Coronary artery (tissue), 2 donors: ENCODE data around the gene IGFBP7.
A peak's percentile ranks its signal among the peaks of the same experiment; 100 is the strongest.

Experiments
- DNase-seq: peaks from one replicate; pipeline ENCODE4 v3.0.0-alpha.2; 2017; ENCODE audit warnings: low spot score
- H3K27ac ChIP-seq, 2 donors: fragments of 200-600 bp; sonication (generic); one replicate each; pipeline ENCODE4 v1.5.1; 2016 to 2019
- H3K4me3 ChIP-seq: fragments of 200-600 bp; sonication (generic); 2 replicates; pipeline ENCODE4 v1.5.1; 2016; ENCODE audit warnings: mild to moderate bottlenecking, moderate library complexity
- TF ChIP-seq, protein P1 (sequence below): fragments of 200-600 bp; sonication (generic); IDR thresholded peaks from one replicate; pipeline ENCODE4 v1.5.1; 2019; ENCODE audit warnings: antibody characterized with exemption

IGFBP7 gene

DNA sequence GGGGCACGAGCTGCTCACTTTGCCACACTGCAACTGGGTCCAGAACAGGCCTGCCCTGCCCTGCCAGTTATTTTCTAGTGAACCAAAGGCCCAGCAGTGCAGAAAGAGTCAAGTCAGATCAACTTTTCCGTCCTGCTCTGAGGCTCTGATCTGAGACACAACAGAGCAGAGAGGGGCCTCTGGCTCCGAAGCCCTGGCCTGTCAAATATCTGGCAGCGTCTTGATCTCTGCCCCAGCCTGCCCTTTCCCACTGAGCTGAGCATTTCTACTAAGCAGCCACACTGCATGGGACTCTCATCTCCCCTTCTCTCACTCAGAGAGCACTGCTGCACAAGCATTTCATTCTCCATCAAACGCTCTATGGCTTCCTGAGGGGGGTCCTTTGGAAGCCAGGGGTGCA is 11.8 kb downstream of the IGFBP7 start:
- DNase-seq, result no peak
- peak overlapping the region; percentile 45 for H3K4me3 ChIP-seq
- H3K27ac ChIP-seq, result peak overlapping the region; percentile 86 to 98
- TF ChIP-seq, protein P1, sequence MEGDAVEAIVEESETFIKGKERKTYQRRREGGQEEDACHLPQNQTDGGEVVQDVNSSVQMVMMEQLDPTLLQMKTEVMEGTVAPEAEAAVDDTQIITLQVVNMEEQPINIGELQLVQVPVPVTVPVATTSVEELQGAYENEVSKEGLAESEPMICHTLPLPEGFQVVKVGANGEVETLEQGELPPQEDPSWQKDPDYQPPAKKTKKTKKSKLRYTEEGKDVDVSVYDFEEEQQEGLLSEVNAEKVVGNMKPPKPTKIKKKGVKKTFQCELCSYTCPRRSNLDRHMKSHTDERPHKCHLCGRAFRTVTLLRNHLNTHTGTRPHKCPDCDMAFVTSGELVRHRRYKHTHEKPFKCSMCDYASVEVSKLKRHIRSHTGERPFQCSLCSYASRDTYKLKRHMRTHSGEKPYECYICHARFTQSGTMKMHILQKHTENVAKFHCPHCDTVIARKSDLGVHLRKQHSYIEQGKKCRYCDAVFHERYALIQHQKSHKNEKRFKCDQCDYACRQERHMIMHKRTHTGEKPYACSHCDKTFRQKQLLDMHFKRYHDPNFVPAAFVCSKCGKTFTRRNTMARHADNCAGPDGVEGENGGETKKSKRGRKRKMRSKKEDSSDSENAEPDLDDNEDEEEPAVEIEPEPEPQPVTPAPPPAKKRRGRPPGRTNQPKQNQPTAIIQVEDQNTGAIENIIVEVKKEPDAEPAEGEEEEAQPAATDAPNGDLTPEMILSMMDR, result no peak

DNA sequence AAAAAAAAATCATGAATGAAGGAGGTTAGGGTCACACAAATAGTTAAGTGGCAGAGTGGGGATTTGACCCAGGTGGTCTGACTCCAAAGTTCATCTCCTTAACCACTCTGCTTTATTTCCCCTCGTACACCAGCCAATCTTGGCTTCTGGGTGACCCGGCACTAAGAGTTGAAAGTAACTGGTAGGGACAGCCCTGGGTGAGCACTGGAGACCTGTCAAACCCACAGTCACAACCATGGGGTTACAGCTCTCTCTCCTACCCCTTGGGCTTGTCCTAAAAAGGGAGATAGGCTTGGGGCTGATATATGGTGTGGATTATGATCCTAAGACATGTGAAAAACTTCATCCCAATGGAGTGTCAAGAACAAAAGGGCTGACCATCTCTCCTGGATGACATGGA is 12.5 kb downstream of the IGFBP7 start:
- DNase-seq, result no peak
- peak overlapping the region; percentile 15 for H3K4me3 ChIP-seq
- H3K27ac ChIP-seq, result peak overlapping the region; percentile 86 to 98
- TF ChIP-seq, protein P1, result no peak

DNA sequence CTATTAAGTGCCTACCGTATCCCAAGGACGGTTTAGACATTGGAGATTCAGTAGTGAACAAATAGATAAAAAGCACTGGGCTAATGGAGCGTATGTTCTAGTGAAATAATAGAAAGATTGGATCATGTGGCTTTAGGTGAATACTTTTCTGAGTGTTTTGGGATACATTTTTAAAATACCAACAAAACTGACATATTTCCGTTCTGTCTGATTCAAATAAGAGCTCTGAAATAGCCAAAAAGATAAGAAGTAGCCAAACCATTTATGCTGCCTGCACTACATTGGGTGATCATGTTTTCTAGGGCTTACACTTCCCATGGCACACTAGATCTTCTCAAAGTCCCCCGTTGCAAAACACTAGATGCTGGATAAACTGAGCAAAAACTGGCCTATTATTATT is 14.2 kb downstream of the IGFBP7 start:
- Histone ChIP-seq H3K27ac (peak overlapping the region; percentile 86 to 98), H3K4me3 (peak overlapping the region; percentile 41)
- TF ChIP-seq, protein P1, result no peak
- DNase-seq, result no peak

DNA sequence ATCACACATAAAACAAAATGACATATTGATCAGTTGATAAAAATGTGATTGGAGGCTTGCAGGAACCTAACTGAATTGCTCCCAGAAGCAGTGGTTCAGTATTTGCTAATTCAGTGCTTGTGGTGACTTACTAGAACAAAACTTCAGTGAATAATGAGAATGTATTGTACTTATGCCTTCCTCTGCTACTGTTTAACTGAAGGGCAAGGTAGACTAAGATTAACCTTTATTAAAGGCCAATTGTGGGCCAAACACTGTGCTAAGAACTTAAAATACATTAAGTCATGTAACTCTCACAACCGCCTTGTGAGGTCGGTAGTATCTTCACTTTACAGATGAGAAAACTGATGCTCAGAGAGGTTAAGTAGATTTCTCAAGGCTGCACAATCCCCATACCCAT is 14.9 kb downstream of the IGFBP7 start:
- no peak for DNase-seq
- Histone ChIP-seq H3K27ac (peak overlapping the region; percentile 86 to 98), H3K4me3 (peak overlapping the region; percentile 41)
- TF ChIP-seq, protein P1, result no peak

DNA sequence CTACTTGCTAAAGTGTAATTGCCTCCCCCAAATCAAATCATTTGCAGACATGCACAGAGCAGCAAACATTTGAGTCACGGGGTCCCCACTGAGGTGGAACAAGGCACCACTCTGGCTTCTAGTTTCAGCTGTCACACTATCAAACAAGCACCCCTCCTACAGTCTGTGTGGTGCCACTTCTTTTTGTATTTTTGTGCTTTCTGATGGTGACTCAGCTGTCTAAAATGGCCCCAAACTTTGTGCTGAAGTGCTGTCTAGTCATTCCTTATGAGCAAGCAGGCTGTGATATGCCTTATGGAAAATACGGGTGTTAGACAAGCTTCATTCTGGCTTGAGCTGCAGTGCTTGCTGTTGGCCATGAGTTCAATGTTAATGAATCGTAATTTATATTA is 15.4 kb downstream of the IGFBP7 start:
- Histone ChIP-seq H3K4me3 (peak overlapping the region; percentile 41), H3K27ac (peak overlapping the region; percentile 86 to 98)
- DNase-seq, result no peak
- TF ChIP-seq, protein P1, result no peak

GRCh38 chr4:57093845-57094831 is 16.0 kb downstream of the IGFBP7 start:
- DNase-seq, result no peak
- TF ChIP-seq, protein P1, result no peak
- Histone ChIP-seq H3K27ac (peak overlapping the region; percentile 86 to 98), H3K4me3 (peak overlapping the region; percentile 41)

DNA sequence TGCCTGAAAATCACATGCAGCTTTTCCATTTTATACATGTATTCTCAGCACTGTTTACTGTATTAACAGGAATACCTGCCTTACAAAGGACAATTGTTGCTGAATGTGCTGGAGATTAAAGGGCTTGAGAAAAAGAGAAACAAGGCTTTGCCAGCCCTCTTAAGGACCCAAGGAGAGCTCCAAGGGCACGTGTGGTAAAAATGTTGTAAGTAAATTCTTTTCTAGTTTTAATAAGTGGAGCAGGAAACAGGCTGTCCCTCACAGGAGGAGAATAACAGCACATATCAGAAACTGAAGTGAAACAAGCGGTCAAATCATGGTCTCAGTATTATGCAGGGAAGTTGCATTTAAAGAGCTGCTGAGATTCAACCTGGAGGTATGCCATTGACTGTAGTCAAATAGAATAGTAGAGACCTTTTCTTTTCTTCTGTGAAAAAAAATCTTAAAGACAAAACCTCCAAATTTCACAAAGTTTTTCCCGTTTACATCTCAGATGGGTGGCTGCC is 18.5 kb downstream of the IGFBP7 start:
- DNase-seq, result no peak
- H3K4me3 ChIP-seq, result peak overlapping the region; percentile 3
- H3K27ac ChIP-seq, result peak overlapping the region; percentile 32 to 55
- TF ChIP-seq, protein P1, result no peak
